GM12875 (cell line): ENCODE measurements around the gene ADAMTSL1.

Source experiments
- H3K4me3 ChIP-seq: one replicate; pipeline ENCODE4 v1.5.1; 2011; ENCODE audit warnings: low read depth, low read length, control low read depth
- TF ChIP-seq, protein P1 (sequence below): IDR thresholded peaks from 2 replicates; pipeline ENCODE4 v1.5.1; 2011; ENCODE audit warnings: low read depth, mild to moderate bottlenecking, control low read depth, inconsistent platforms, low read length, moderate library complexity, borderline replicate concordance; ENCODE audit not compliant: insufficient read depth

The ADAMTSL1 gene

DNA sequence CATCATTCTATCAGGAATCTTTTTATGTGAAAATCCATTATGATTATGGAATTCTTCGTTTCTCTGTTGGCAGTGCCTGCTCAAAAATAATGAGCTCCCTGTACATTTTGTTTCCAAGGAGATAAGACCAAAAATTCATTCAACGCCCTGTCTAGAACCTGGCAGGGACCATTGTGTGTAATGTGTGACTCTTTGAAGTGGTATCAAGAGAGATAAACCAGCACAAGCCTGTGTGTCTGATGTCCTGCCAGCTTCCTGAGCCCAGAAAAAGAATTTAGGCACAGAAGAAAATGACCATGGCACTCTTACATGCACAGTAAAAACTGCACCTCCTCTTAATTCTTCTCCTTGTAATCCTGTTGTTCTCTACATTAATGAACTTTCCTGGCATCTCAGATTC lies 381.7 kb downstream of the ADAMTSL1 start:
- no peak overlapping the region for H3K4me3 ChIP-seq
- TF ChIP-seq, protein P1, sequence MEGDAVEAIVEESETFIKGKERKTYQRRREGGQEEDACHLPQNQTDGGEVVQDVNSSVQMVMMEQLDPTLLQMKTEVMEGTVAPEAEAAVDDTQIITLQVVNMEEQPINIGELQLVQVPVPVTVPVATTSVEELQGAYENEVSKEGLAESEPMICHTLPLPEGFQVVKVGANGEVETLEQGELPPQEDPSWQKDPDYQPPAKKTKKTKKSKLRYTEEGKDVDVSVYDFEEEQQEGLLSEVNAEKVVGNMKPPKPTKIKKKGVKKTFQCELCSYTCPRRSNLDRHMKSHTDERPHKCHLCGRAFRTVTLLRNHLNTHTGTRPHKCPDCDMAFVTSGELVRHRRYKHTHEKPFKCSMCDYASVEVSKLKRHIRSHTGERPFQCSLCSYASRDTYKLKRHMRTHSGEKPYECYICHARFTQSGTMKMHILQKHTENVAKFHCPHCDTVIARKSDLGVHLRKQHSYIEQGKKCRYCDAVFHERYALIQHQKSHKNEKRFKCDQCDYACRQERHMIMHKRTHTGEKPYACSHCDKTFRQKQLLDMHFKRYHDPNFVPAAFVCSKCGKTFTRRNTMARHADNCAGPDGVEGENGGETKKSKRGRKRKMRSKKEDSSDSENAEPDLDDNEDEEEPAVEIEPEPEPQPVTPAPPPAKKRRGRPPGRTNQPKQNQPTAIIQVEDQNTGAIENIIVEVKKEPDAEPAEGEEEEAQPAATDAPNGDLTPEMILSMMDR, result no peak

DNA sequence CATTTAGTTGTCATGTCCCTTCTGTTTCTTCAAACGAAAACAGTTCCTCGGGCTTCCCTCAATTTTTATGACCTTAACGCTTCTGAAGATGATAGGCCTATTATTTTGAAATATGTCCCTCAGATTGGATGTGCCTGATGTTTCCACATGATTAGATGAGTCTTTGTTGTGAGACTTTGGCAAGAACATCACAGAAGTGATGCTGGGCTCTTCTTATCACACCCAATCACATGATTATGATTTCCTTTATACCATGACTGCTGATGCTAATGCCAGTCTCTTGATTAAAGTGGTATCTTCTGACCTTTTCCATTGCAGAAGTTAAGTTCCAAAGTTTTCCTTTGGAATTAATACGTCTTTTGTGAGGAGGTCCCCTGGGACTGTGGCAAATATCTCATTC lies 383.4 kb downstream of the ADAMTSL1 start:
- TF ChIP-seq, protein P1, result no peak
- H3K4me3 ChIP-seq, result no peak overlapping the region

- H3K4me3 ChIP-seq, result no peak overlapping the region
- TF ChIP-seq, protein P1, result no peak
Measured at GRCh38 chr9:18857769-18858168, 383.8 kb downstream of the ADAMTSL1 start.

DNA sequence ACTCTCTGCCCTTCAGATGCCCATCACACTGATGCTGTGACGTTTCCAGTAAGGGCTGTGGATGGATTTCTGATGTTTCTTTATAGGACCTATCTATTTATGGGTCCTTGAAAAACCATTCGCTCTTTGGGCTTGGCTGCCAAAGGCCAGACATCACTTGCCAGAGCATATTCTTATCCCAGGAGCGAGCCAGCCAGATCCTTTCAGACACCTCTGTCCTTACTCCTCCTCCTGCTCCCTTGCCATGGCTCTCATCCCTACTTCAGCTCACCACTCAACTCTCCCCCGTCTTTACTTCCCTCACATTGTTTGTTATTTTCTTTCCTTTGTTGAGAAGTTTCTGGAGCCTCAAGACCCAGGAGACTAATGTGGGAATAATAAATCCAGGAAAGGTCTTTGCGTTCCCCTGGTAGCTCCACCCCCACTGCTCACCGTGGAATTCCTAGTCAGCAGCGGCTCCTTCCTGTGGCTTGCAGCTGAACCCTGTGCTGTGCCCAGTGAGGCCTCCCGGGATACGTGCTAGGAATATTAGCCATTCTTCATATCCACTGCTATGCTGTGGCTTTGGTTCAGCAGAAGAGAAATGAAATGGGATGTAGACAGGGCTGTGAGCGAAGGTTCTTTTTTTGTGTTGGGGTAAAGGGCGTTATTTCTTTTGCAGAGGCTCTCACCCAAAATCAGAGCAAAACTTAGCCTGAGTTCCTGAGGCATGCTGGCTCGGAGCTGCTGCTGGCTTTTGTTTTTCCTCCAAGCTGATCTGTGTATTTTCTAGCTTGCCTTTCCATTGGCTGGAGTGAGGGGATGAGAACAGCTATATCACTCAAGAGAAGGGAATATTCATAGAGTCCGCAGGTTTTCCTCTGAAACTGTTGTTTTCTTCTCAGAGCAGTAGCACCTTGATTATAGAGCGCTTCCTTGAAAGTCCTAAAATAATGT lies 387.9 kb downstream of the ADAMTSL1 start:
- H3K4me3 ChIP-seq, result no peak overlapping the region
- TF ChIP-seq, protein P1, result no peak

DNA sequence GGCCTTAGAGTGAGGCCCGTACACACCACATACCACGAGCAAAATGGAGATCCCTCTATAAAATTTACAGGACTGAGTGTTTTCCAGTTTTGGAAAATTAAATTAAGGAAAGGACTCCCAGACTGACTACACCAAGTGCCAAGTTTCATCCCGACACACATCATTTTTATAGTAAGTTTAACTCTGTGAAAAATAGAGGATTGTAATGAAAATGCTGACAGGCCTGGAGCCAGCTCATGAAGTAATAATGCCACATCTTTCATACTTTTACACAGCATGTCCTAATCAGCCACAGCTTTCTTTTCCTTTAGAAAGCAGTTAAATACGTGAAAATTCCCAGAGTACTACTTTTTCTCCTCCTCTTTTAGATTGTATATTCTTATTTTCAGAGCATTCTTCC lies 389.8 kb downstream of the ADAMTSL1 start:
- TF ChIP-seq, protein P1, result no peak
- H3K4me3 ChIP-seq, result no peak overlapping the region

DNA sequence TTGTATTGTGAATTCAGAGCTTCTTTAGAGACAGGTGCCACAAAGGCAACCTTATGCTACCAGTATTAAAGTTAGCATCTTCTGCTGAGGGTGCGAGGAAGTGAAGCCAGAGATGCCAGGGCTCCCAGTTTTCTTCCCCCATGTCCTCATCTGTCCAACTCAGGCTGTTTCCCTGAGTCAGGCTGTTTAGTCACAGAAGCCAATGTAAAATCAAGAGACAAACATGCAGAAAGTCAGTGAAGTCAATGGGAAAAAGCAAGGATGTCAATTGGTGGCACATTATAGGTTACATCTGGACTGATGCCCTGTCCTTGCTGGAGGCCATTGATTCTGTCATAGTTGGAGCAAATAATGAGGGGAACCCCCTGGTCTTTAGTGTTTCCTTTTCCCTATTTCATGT lies 390.6 kb downstream of the ADAMTSL1 start:
- TF ChIP-seq, protein P1, result no peak
- no peak overlapping the region for H3K4me3 ChIP-seq

DNA sequence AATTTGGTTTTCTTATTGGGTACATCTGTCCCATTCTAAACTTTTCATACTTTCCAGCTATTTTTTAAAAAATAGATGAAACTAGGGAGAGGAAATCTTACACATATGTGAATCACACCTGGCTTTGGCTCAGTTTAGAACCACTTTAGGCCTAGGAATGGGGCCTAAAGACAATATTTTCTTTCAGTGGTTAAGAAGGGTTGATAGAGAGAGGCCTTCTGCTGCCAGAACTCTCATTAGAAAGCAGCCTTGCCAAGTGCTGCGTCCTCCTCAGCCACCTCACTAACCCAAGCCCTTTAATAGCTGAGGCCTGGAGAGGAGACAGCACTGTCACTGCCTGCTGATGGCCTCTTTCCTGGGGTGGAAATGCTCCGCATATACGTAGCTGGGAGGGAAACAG lies 391.6 kb downstream of the ADAMTSL1 start:
- TF ChIP-seq, protein P1, result no peak
- no peak overlapping the region for H3K4me3 ChIP-seq
